Liver (tissue), 9 donors: ENCODE results near the gene CLTA. TPM values are rescaled to one million over a fixed set of nuclear protein-coding genes. Genes with fewer than 3 reads are reported as not detected.

ENCODE experiments used
- DNase-seq: peaks from one replicate; pipeline ENCODE4 v3.0.0-alpha.2; 2017; ENCODE audit warnings: low spot score
- H3K27ac ChIP-seq, 2 donors: one replicate each; pipeline ENCODE4 v1.7.0; 2013; ENCODE audit warnings: inconsistent platforms in 2 of 2, low read length in 2 of 2, control low read depth in 1 of 2, low read depth in 1 of 2, mild to moderate bottlenecking in 1 of 2
- H3K27me3 ChIP-seq, 4 donors: one replicate each; pipeline versions ENCODE4 v1.6.1 to v1.7.0; 2013; ENCODE audit warnings: low read length in 3 of 4, inconsistent platforms in 1 of 4, mild to moderate bottlenecking in 1 of 4, moderate library complexity in 1 of 4; ENCODE audit not compliant: control insufficient read depth in 4 of 4, insufficient read depth in 4 of 4
- H3K36me3 ChIP-seq, 4 donors: one replicate each; pipeline versions ENCODE4 v1.6.1 to v1.7.0; 2013; ENCODE audit warnings: low read length in 3 of 4, mild to moderate bottlenecking in 3 of 4, low read depth in 1 of 4, moderate library complexity in 1 of 4; ENCODE audit not compliant: control insufficient read depth in 4 of 4, insufficient read depth in 3 of 4
- H3K4me1 ChIP-seq, 4 donors: one replicate each; pipeline versions ENCODE4 v1.6.1 to v1.7.0; 2013; ENCODE audit warnings: low read length in 3 of 4, mild to moderate bottlenecking in 3 of 4, moderate library complexity in 1 of 4; ENCODE audit not compliant: control insufficient read depth in 4 of 4, insufficient read depth in 4 of 4
- H3K4me3 ChIP-seq, 3 donors: one replicate each; pipeline versions ENCODE4 v1.6.1 to v1.7.0; 2013; ENCODE audit warnings: low read length in 3 of 3, control low read depth in 1 of 3, low read depth in 1 of 3, mild to moderate bottlenecking in 1 of 3
- H3K9ac ChIP-seq, 2 donors: one replicate each; pipeline ENCODE4 v1.7.0; 2013; ENCODE audit warnings: low read length in 2 of 2, mild to moderate bottlenecking in 2 of 2, moderate library complexity in 2 of 2, control low read depth in 1 of 2, low read depth in 1 of 2
- H3K9me3 ChIP-seq, 4 donors: one replicate each; pipeline versions ENCODE4 v1.6.1 to v1.7.0; 2013; ENCODE audit warnings: low read length in 3 of 4; ENCODE audit not compliant: control insufficient read depth in 4 of 4
- ATF3 ChIP-seq: IDR thresholded peaks from 2 replicates; pipeline ENCODE4 v1.6.1; 2016; ENCODE audit warnings: antibody characterized with exemption
- EGR1 ChIP-seq, 2 donors: IDR thresholded peaks; 2 replicates each; pipeline ENCODE4 v1.6.1; 2016 to 2018; ENCODE audit warnings: antibody characterized with exemption in 2 of 2, low read depth in 2 of 2
- FOXA1 ChIP-seq: IDR thresholded peaks from 2 replicates; pipeline ENCODE4 v1.6.1; 2016; ENCODE audit warnings: antibody characterized with exemption
- FOXA2 ChIP-seq: IDR thresholded peaks from 2 replicates; pipeline ENCODE4 v1.6.1; 2016; ENCODE audit warnings: antibody characterized with exemption
- GABPA ChIP-seq, 2 donors: IDR thresholded peaks in 1 of 2; conservative IDR thresholded peaks in 1 of 2; 2 replicates each; pipeline ENCODE4 v1.6.1; 2016; ENCODE audit warnings: antibody characterized with exemption in 2 of 2, mild to moderate bottlenecking in 1 of 2, moderate library complexity in 1 of 2
- HNF4A ChIP-seq, 2 donors: conservative IDR thresholded peaks; 2 replicates each; pipeline ENCODE4 v1.6.1; 2016; ENCODE audit warnings: antibody characterized with exemption in 2 of 2, mild to moderate bottlenecking in 2 of 2
- HNF4G ChIP-seq: IDR thresholded peaks from 2 replicates; pipeline ENCODE4 v1.6.1; 2016; ENCODE audit warnings: antibody characterized with exemption
- JUND ChIP-seq, 2 donors: IDR thresholded peaks; 2 replicates each; pipeline ENCODE4 v1.6.1; 2016; ENCODE audit warnings: antibody characterized with exemption in 2 of 2
- NR2F2 ChIP-seq: IDR thresholded peaks from 2 replicates; pipeline ENCODE4 v1.6.1; 2016; ENCODE audit warnings: antibody characterized with exemption
- RAD21 ChIP-seq, 2 donors: IDR thresholded peaks; 2 replicates each; pipeline ENCODE4 v1.6.1; 2016; ENCODE audit warnings: antibody characterized with exemption in 2 of 2, mild to moderate bottlenecking in 2 of 2
- RXRA ChIP-seq, 2 donors: IDR thresholded peaks; 2 replicates each; pipeline ENCODE4 v1.6.1; 2017 to 2018; ENCODE audit warnings: antibody characterized with exemption in 2 of 2, mild to moderate bottlenecking in 1 of 2
- SP1 ChIP-seq: IDR thresholded peaks from 2 replicates; pipeline ENCODE4 v1.6.1; 2018; ENCODE audit warnings: antibody characterized with exemption, mild to moderate bottlenecking
- TAF1 ChIP-seq: conservative IDR thresholded peaks from 2 replicates; pipeline ENCODE4 v1.6.1; 2016; ENCODE audit warnings: antibody characterized with exemption, mild to moderate bottlenecking
- YY1 ChIP-seq: IDR thresholded peaks from 2 replicates; pipeline ENCODE4 v1.6.1; 2016; ENCODE audit warnings: antibody characterized with exemption, mild to moderate bottlenecking
- ZBTB33 ChIP-seq: IDR thresholded peaks from 2 replicates; pipeline ENCODE4 v1.6.1; 2016; ENCODE audit warnings: antibody characterized with exemption
- WGBS: extraction: QIAGEN DNeasy Blood & Tissue Kit; methylation state at CpG from one replicate; pipeline ENCODE4 v1.1.7; 2013; 5-methylcytosine and 5-hydroxymethylcytosine counted together
- polyA plus RNA-seq, 2 donors: library from polyadenylated mRNA; stranded (reverse) in 1 of 2; unstranded in 1 of 2; fragments of 200-250 nt in 1 of 2; fragments of >200 nt in 1 of 2; fragmentation: Nextera tagmentation in 1 of 2; extraction: Ambion mirVana in 1 of 2; gene quantifications; one replicate each; pipeline versions ENCODE4 v1.2.1 to v1.2.3, GENCODE V29; 2013 to 2015
- total RNA-seq, 2 donors: library from RNA; depleted of rRNA; stranded (reverse); fragments of >200 nt; gene quantifications; one replicate each; pipeline ENCODE4 v1.2.3, GENCODE V29; 2014
- TF ChIP-seq, protein P1 (sequence below): IDR thresholded peaks from 2 replicates; pipeline ENCODE4 v1.6.1; 2016; ENCODE audit warnings: antibody characterized with exemption, mild to moderate bottlenecking
- TF ChIP-seq, protein P2 (sequence below): fragments of 150-350 bp; IDR thresholded peaks from 2 replicates; pipeline ENCODE4 v1.5.1; 2017; ENCODE audit warnings: improper control_type of control experiment, low read depth, low read length; ENCODE audit not compliant: missing input control
- TF ChIP-seq, protein P3 (sequence below): IDR thresholded peaks from 2 replicates; pipeline ENCODE4 v1.6.1; 2016; ENCODE audit warnings: antibody characterized with exemption
- donor health status: healthy.
- donor health status: healthy.
- donor health status: healthy.
- donor health status: healthy.
- donor health status: healthy.

CLTA gene
- total and polyA plus RNA-seq, 4 donors: 48.4 to 102 (median 74.6) TPM

DNA sequence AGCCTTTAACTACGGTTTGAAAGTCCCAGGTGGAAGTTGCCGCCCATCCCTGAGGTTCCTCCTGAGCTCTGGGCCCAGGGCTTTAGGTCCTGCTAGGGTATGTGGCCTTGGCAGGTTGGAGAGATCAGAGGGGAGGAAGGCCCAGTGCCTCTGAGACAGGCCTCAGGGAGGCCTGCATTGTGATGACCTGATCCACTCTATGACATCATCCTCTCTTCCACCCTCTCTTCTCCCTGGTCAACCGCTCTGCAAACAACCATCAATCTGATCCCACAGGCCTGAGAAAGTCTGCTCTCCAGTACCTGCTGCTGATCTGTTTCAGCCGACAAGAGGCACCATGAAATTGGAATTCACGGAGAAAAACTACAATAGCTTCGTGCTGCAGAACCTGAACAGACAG lies 21.6 kb upstream of the CLTA start, which contains the start of gene CCIN:
TSS of gene CCIN (plus strand) at position 223 of the 400 bp plus-strand sequence. CDS start at position 338, 115 bp downstream.
- Histone ChIP-seq H3K4me3 (no peak within 1 kb of the TSS), H3K9ac (no peak within 1 kb of the TSS), H3K4me1 (peaks cover 0 to 2% (median 0%) of the 10 kb centered on the region in 4 donors), H3K9me3 (no peaks in the 10 kb centered on the region), H3K27ac (no peak within 1 kb of the TSS), H3K36me3 (no peaks in the 10 kb centered on the region), H3K27me3 (no peaks in the 10 kb centered on the region)
- WGBS: 87% methylated on average over 6 of the region's 6 CpGs
- DNase-seq: no peak
- TF ChIP-seq ZBTB33 (no peak), GABPA (IDR thresholded peaks at IDR 0.05 in 1 of 2, conservative IDR thresholded peaks at IDR 0.05 in 1 of 2) (no peak), SP1 (no peak), ATF3 (no peak), TAF1 (no peak), RAD21 (IDR thresholded peaks at IDR 0.05) (no peak), NR2F2 (no peak), FOXA2 (no peak), JUND (IDR thresholded peaks at IDR 0.05) (no peak), HNF4G (no peak), HNF4A (conservative IDR thresholded peaks at IDR 0.05) (no peak), EGR1 (IDR thresholded peaks at IDR 0.05; ENCODE audit: low read depth in 2 of 2) (no peak), RXRA (IDR thresholded peaks at IDR 0.05) (no peak), YY1 (no peak), FOXA1 (no peak)
- TF ChIP-seq, protein P1, sequence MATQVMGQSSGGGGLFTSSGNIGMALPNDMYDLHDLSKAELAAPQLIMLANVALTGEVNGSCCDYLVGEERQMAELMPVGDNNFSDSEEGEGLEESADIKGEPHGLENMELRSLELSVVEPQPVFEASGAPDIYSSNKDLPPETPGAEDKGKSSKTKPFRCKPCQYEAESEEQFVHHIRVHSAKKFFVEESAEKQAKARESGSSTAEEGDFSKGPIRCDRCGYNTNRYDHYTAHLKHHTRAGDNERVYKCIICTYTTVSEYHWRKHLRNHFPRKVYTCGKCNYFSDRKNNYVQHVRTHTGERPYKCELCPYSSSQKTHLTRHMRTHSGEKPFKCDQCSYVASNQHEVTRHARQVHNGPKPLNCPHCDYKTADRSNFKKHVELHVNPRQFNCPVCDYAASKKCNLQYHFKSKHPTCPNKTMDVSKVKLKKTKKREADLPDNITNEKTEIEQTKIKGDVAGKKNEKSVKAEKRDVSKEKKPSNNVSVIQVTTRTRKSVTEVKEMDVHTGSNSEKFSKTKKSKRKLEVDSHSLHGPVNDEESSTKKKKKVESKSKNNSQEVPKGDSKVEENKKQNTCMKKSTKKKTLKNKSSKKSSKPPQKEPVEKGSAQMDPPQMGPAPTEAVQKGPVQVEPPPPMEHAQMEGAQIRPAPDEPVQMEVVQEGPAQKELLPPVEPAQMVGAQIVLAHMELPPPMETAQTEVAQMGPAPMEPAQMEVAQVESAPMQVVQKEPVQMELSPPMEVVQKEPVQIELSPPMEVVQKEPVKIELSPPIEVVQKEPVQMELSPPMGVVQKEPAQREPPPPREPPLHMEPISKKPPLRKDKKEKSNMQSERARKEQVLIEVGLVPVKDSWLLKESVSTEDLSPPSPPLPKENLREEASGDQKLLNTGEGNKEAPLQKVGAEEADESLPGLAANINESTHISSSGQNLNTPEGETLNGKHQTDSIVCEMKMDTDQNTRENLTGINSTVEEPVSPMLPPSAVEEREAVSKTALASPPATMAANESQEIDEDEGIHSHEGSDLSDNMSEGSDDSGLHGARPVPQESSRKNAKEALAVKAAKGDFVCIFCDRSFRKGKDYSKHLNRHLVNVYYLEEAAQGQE: no peak
- TF ChIP-seq, protein P2, sequence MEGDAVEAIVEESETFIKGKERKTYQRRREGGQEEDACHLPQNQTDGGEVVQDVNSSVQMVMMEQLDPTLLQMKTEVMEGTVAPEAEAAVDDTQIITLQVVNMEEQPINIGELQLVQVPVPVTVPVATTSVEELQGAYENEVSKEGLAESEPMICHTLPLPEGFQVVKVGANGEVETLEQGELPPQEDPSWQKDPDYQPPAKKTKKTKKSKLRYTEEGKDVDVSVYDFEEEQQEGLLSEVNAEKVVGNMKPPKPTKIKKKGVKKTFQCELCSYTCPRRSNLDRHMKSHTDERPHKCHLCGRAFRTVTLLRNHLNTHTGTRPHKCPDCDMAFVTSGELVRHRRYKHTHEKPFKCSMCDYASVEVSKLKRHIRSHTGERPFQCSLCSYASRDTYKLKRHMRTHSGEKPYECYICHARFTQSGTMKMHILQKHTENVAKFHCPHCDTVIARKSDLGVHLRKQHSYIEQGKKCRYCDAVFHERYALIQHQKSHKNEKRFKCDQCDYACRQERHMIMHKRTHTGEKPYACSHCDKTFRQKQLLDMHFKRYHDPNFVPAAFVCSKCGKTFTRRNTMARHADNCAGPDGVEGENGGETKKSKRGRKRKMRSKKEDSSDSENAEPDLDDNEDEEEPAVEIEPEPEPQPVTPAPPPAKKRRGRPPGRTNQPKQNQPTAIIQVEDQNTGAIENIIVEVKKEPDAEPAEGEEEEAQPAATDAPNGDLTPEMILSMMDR: no peak
- TF ChIP-seq, protein P3, sequence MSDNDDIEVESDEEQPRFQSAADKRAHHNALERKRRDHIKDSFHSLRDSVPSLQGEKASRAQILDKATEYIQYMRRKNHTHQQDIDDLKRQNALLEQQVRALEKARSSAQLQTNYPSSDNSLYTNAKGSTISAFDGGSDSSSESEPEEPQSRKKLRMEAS: no peak
